GM10266 (cell line): ENCODE measurements around the gene IRGC.

Experiments
- DNase-seq: peaks from one replicate; pipeline ENCODE4 v3.0.0; 2012; ENCODE audit errors: extremely low spot score
- TF ChIP-seq, protein P1 (sequence below): IDR thresholded peaks from 2 replicates; pipeline ENCODE4 v1.5.1; 2012; ENCODE audit warnings: mild to moderate bottlenecking, low read depth; ENCODE audit not compliant: control insufficient read depth, insufficient read depth; ENCODE audit errors: missing control alignments

IRGC gene

DNA sequence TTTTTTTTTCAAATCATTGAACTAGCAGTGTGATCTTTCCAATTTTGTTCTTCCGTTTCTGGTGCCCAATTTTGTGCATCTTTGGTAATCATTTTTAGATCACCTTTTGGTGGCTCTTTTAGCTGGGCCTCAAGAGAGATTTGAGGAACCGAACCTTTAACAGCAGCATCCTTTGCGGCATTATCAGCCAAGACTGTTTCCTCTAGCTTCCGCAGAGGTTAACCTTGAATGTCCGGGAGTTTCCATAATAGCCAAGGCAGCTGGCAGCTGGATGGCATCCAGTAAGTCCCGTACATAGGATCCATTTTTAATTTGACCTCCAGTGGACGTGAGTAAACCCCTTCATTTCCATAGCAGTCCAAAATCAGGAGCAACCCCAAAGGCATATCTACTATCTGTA is 9.6 kb downstream of the IRGC start:
- TF ChIP-seq, protein P1, sequence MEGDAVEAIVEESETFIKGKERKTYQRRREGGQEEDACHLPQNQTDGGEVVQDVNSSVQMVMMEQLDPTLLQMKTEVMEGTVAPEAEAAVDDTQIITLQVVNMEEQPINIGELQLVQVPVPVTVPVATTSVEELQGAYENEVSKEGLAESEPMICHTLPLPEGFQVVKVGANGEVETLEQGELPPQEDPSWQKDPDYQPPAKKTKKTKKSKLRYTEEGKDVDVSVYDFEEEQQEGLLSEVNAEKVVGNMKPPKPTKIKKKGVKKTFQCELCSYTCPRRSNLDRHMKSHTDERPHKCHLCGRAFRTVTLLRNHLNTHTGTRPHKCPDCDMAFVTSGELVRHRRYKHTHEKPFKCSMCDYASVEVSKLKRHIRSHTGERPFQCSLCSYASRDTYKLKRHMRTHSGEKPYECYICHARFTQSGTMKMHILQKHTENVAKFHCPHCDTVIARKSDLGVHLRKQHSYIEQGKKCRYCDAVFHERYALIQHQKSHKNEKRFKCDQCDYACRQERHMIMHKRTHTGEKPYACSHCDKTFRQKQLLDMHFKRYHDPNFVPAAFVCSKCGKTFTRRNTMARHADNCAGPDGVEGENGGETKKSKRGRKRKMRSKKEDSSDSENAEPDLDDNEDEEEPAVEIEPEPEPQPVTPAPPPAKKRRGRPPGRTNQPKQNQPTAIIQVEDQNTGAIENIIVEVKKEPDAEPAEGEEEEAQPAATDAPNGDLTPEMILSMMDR = no peak
- DNase-seq = peak; percentile 65

DNA sequence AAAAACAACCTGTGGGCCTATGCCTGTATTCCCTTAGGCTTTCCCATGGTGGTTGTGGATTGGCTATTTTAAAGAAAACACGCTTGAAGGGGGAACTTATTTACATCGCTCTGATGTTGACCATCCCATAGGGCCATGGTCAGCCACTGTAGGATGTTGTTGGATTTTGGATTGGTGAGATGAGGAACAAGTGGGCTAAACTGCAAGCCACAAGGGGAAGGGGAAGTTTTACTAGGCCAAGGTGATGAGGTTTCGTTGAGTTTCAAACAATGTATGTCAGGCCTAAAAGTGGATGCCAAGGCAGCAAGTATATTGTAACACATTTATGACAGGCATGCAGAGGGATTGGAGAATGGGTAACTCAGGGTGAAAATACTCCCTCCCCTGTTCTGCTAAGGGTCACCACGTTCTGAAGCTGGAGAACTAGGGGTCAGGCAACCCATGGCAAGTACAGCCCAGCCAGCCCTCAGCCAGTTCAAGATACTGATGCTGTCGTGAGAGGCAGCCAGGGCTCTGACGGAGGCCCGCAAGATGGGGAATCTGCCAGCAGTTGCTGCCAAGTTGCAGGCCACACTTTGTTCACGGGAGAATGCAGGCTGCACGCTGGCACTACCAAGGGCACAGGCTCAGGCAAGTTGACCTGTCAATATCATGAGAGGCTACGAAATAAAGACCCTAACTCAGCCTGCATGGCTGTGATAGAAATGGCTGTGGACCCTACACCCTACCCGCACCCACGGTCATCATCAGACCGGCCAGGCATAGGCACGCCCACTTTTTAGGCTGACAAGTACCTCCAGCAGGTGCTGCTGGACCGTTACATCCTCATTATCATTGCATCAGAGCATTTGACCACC is 11.1 kb downstream of the IRGC start:
- no peak for DNase-seq
- TF ChIP-seq, protein P1 = no peak

DNA sequence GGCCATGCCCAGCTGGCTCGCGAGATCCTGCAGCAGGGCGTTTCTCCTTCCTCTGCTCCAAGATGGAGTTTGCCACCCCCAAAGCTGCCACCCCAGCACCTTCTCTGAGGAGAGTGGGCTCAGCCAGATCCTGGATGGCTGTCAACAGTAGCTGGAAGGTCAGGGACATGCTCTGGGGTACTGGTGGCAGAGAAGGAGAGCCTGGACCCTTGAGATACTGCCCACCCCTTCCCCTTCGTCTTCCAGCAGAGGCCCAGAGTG is 11.6 kb downstream of the IRGC start:
- TF ChIP-seq, protein P1 = no peak
- no peak for DNase-seq

DNA sequence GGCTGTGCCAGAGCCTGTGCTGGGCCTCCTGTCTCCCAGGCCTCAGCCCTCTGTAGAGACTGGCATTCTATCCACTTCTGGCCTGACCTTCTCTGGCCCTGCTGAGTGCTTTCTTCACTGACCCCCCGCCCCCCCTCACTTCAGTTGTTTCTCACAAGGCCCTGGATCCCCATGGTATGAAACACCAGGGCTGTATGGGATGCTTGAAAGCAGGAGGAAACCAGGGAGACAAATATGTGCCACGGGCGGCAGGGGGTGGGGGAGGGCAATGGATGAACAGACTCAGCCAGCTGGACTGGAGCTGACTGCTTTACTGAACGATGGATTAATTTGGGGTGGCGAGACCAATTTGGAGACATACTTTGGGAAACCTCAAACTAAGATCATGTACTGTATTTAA is 14.0 kb downstream of the IRGC start:
- TF ChIP-seq, protein P1 = no peak
- DNase-seq = no peak

DNA sequence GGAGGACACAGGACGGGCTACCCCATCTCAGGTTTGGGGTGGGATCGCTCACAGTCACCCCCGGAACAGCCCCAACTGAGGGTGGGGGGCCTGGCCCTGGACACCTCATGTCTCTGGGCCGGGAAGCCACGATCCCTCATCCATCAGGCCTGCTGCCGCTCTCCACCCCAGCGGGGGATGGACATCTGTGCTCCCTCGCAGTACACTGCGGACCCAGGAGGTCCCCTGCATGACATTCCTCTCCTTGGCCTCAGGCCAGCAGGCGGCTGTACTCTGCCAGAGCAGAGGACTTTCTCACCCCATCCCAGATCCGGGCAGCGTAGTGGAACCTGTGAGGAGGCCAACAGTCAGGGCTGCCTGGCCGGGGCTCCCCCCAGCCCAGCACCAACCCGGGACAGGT is 15.5 kb downstream of the IRGC start:
- TF ChIP-seq, protein P1 = no peak

DNA sequence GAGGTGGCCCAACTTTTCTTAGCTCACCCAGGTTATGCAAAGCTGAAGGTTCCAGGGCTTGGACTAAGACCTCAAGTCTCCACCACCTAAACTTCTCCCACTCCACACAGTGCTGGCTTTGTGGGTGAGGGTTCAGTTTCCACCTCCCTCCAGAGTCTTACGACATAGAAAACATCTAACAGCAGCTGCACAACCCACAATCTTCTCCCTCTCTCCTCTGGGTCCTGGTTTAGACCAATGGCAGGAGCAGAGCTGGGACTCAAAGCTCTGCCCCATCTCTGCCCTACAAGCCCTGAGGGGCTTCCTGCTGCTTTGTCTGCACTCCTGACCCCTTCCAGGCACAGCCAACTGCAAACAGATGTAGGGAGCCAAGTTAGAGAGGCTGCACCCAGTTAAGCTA is 16.0 kb downstream of the IRGC start:
- TF ChIP-seq, protein P1 = no peak
- DNase-seq = no peak

More for the DNA sequence above, 15.5 kb downstream of the IRGC start:
- DNase-seq = no peak

DNA sequence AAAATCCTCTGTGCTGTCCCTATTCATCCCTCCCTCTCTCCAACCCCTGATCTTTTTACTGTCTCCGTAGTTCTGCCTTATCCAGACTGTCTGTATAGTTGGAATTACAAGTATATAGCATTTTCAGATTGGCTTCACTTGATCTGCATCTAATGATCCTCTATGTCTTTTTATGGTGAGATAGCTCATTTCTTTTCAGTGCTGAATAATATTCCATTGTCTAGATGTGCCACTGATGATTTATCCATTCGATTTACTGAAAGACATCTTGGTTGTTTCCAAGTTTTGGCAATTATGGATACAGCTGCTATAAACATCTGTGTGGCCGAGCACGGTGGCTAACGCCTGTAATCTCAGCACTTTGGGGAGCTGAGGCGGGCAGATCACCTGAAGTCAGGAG is 19.1 kb downstream of the IRGC start:
- TF ChIP-seq, protein P1 = no peak
- no peak for DNase-seq
